Parathyroid adenoma (tissue), 2 donors: ENCODE data around the gene IL3.

Experiments used
- H2AFZ ChIP-seq: fragments of 300-600 bp; sonication (generic); one replicate; pipeline ENCODE4 v1.7.0; 2017; ENCODE audit warnings: antibody characterized with exemption, mild to moderate bottlenecking
- H3K27ac ChIP-seq: fragments of 300-600 bp; sonication (generic); one replicate; pipeline ENCODE4 v1.7.0; 2017
- H3K27me3 ChIP-seq: fragments of 300-600 bp; sonication (generic); one replicate; pipeline ENCODE4 v1.7.0; 2017; ENCODE audit warnings: low read length; ENCODE audit not compliant: control insufficient read depth, insufficient read depth
- H3K36me3 ChIP-seq: fragments of 300-600 bp; sonication (generic); one replicate; pipeline ENCODE4 v1.7.0; 2017; ENCODE audit warnings: low read length; ENCODE audit not compliant: control insufficient read depth, insufficient read depth
- H3K4me1 ChIP-seq: fragments of 300-600 bp; sonication (generic); one replicate; pipeline ENCODE4 v1.7.0; 2017; ENCODE audit warnings: control low read depth
- H3K4me2 ChIP-seq: fragments of 300-600 bp; sonication (generic); one replicate; pipeline ENCODE4 v1.7.0; 2017; ENCODE audit warnings: low read length
- H3K4me3 ChIP-seq: fragments of 300-600 bp; sonication (generic); one replicate; pipeline ENCODE4 v1.7.0; 2017; ENCODE audit warnings: low read depth, low read length
- H3K79me2 ChIP-seq: fragments of 300-600 bp; sonication (generic); one replicate; pipeline ENCODE4 v1.7.0; 2017; ENCODE audit warnings: control low read depth
- H3K9ac ChIP-seq: fragments of 300-600 bp; sonication (generic); one replicate; pipeline ENCODE4 v1.7.0; 2017; ENCODE audit warnings: mild to moderate bottlenecking
- H3K9me3 ChIP-seq: fragments of 300-600 bp; sonication (generic); one replicate; pipeline ENCODE4 v1.7.0; 2017; ENCODE audit warnings: low read length; ENCODE audit not compliant: control insufficient read depth
- TF ChIP-seq, protein P1 (sequence below): fragments of 300-600 bp; sonication (generic); IDR thresholded peaks from one replicate; pipeline ENCODE4 v1.7.0; 2017; ENCODE audit warnings: antibody characterized with exemption, mild to moderate bottlenecking
- donor health status: primary hyperparathyroidism.

Gene IL3

DNA sequence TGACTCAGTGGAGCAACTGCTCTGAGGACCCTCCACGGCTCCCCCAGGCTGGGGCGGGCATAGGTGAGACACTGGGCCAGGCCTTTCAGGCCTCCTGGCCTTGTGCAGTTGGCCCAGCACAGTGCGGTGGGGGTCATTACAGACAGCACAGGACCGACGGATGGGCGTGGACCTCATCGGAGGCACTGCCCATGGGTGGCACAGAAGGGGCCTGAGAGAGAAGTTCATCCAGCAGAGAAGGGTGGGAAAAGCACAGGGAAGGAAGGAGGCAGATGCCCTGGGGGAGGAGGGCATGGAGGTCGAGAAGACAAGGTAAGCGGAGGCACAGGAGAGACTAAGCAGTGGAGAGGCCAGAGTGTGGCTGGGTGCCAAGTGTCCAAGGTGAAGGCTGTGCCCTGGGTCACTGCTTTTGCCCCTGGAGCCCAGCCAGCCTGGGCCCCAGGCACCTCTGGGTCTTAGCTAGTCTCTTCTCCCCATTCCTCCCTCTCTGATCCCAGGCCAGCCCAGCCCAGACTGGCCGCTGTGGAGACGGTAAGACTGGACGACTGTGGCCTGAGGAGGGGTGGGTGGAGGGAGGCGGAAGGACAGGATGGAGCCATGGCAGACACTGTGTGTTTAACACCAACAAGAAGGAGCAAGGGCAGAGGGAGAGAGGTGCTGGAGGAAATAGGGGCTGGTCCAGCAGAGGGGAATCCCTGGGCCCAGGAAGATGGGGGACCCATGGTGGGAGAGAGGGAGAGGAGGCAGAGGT, 5.7 kb downstream of the IL3 start:
- H3K27ac ChIP-seq = no peak overlapping the region
- TF ChIP-seq, protein P1, sequence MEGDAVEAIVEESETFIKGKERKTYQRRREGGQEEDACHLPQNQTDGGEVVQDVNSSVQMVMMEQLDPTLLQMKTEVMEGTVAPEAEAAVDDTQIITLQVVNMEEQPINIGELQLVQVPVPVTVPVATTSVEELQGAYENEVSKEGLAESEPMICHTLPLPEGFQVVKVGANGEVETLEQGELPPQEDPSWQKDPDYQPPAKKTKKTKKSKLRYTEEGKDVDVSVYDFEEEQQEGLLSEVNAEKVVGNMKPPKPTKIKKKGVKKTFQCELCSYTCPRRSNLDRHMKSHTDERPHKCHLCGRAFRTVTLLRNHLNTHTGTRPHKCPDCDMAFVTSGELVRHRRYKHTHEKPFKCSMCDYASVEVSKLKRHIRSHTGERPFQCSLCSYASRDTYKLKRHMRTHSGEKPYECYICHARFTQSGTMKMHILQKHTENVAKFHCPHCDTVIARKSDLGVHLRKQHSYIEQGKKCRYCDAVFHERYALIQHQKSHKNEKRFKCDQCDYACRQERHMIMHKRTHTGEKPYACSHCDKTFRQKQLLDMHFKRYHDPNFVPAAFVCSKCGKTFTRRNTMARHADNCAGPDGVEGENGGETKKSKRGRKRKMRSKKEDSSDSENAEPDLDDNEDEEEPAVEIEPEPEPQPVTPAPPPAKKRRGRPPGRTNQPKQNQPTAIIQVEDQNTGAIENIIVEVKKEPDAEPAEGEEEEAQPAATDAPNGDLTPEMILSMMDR = no peak
- no peaks in the 10 kb centered on the region for H3K9me3 ChIP-seq

DNA sequence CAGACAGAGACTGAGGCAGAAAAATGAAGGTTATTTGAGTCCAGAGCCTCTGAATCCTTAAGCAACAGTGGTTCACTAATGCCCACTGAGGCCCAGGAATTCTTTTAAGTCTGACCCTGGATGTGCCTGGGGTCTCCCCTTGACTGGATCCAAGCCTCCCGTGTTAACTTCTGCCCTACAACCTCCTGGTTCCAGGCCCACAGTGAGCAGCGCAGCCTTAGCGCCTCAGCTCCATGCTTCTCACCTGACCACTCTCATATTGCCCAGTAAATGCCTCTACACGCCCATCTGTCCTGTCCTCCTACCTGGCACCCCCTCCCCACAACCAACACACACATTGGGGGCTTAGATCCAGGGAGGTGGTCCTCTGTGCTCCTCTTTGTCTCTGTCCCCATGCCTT, 6.4 kb downstream of the IL3 start:
- Histone ChIP-seq H2AFZ (no peak overlapping the region), H3K4me3 (no peak overlapping the region), H3K9me3 (no peaks in the 10 kb centered on the region), H3K4me1 (no peaks in the 10 kb centered on the region), H3K27ac (no peak overlapping the region), H3K36me3 (no peaks in the 10 kb centered on the region), H3K27me3 (no peaks in the 10 kb centered on the region), H3K9ac (no peak overlapping the region), H3K79me2 (no peaks in the 10 kb centered on the region), H3K4me2 (no peak overlapping the region)
- TF ChIP-seq, protein P1 = no peak

More for the DNA sequence above, 5.7 kb downstream of the IL3 start:
- H3K4me1 ChIP-seq = no peaks in the 10 kb centered on the region
- no peak overlapping the region for H3K4me2 ChIP-seq
- no peaks in the 10 kb centered on the region for H3K79me2 ChIP-seq
- no peak overlapping the region for H3K4me3 ChIP-seq
- no peaks in the 10 kb centered on the region for H3K27me3 ChIP-seq
- H3K9ac ChIP-seq = no peak overlapping the region
- no peaks in the 10 kb centered on the region for H3K36me3 ChIP-seq
- H2AFZ ChIP-seq = no peak overlapping the region

DNA sequence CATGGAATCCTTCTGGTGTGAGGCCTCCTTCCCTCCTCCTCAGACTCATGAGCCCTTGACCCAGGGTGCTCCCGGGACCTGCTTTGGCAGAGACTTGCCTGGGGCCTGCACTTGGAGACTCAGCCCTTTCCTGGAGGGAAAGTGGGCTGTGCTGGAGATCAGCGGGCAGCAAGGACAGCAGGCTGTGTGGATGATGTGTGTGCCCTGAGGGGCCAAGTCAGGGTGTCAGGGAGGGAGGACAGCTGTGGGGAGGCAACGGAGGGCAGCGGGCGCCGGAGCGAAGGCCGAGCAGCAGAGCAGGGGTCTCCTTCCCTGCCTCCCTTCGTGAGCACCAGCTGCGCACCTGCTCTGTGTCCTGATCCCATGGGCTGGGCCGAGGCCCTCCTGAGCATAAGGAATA, 7.0 kb downstream of the IL3 start:
- Histone ChIP-seq H3K27me3 (no peaks in the 10 kb centered on the region), H3K4me2 (no peak overlapping the region), H3K36me3 (no peaks in the 10 kb centered on the region), H2AFZ (no peak overlapping the region), H3K79me2 (no peaks in the 10 kb centered on the region), H3K4me3 (no peak overlapping the region), H3K27ac (no peak overlapping the region), H3K4me1 (no peaks in the 10 kb centered on the region), H3K9me3 (no peaks in the 10 kb centered on the region), H3K9ac (no peak overlapping the region)
- TF ChIP-seq, protein P1 = no peak

DNA sequence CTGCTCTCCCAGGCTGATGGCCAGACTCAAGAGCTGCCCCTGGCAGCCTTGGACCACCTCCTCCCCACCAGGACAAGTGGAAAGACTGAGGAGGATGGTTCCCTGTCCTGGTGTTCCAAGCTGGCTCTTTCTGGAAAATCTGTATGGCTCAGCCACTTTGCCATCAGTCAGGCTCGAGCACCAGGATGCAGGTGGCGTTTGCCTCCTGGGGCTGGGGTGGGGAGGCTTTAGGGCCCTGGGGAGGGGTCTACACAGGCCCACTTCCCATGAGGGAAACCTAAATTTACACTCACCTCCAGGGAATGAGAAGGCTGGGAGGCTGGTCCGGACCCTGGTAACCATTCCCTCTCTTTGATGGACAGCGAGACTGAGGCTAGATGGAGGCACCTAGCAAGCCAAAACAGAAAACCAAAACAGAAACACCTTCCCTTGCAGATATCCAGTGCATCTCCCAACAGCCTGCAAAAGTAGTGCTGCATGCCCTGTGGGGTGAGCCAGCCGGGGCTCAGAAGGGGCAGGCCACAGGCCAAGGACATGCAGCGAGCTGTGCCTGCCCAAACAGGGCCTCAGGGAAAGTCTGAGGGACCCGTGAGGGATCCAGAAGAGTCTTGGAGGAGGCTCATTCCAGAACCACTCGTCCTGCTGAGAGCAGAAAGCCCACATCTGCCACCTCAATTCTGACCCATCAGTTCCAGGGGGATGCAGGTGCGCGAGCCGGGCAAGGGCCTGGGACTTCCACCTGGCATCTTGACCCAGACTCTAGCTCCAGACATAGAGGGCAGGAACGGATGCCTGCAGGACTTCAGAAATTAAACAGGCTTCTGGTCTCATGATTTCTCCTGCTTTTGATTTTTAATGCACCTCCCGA, 7.7 kb downstream of the IL3 start:
- Histone ChIP-seq H3K27ac (no peak overlapping the region), H3K36me3 (no peaks in the 10 kb centered on the region), H3K4me2 (no peak overlapping the region), H3K4me1 (no peaks in the 10 kb centered on the region), H3K9ac (no peak overlapping the region), H3K27me3 (no peaks in the 10 kb centered on the region), H3K79me2 (no peaks in the 10 kb centered on the region), H3K4me3 (no peak overlapping the region), H2AFZ (no peak overlapping the region), H3K9me3 (no peaks in the 10 kb centered on the region)
- TF ChIP-seq, protein P1 = no peak
